ENCODE measurements around the gene INTS13.
"Not testable (repeated sequence)": the region's sequence is repeated elsewhere in the genome, so short reads cannot be mapped to it uniquely, and the experiment has no call there.

INTS13 gene

DNA sequence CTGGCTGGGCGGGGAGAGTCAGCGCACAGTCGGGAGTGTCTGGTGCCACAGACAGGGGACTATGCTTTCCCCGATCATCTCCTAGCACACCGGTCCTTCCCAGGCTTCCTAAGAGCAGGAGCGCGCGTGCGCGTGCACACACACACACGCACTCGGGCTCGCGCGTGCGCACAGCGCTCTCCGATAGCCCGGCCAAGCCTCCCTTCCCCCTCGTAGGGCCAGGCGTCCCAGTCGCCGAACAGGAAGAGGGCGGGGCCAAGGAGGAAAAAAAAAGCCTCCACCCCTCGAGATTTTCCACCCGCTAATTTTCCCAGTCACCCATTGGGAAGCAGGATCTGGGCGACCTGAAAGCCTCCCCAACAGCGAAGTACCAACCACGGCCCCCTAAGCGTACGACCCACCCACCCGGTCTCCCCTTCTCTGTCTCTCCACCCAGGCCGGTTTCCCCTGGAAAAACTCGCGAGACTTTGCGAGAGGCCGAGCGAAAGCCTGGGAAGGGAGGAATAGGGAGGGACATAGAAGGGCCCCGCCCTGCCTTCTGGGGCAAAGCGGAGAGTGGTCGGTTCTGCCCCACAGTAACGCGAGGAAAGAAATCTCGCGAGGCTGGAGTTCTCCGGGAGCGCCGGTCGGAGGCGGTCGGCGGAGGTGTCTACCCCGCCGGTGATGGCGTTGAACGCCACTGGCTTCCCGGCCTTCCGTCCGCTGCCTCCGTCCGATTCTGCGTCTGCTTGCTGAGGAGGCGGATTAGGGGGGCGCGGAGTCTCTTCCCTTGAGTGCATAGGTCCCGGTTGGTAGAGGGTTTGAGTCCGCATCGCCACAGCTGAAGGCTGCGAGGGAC, at the start of gene INTS13, which contains the start of gene FGFR1OP2:
Gene INTS13 (minus strand): TSS at position 119 of the 838 bp plus-strand sequence. CDS start 1,178 bp downstream, outside the sequence.
Gene FGFR1OP2 (plus strand): TSS at position 608 of the 838 bp plus-strand sequence. CDS start 15,689 bp downstream, outside the sequence.
- peak; percentile 92 to 94 for ATAC-seq

GRCh38 chr12:26982866-26983265, 45.1 kb upstream of the INTS13 start:
- ATAC-seq, result no peak

DNA sequence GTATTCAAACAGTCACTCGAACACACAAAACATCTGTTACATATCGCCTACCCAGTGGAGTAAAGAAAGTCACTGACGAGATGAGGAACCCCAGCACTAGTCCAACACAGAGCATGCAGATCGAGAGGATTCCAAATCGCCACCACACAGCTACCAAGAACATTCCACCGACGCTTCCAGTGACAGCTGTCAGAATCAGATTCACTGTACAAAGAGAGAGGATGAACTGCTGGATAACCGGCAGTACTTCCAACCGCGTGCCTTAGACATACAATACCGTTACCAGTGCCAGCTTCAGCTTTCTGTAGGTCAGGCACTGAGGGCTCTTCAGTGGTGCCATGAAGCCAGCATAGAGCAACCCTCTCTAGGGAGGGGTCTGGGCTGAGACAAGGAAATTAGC, 42.0 kb upstream of the INTS13 start:
- ATAC-seq, result no peak

GRCh38 chr12:26978801-26979200, 41.0 kb upstream of the INTS13 start:
- ATAC-seq, result no peak

GRCh38 chr12:26976687-26977086, 38.9 kb upstream of the INTS13 start:
- ATAC-seq, result no peak

GRCh38 chr12:26971963-26972362, 34.2 kb upstream of the INTS13 start:
- peak; percentile 100 for ATAC-seq

- no peak for ATAC-seq
Observed at GRCh38 chr12:26970136-26970535, 32.4 kb upstream of the INTS13 start.

- no peak for ATAC-seq
Observed at GRCh38 chr12:26966842-26967241, 29.1 kb upstream of the INTS13 start.

GRCh38 chr12:26963413-26963812, 25.6 kb upstream of the INTS13 start:
- no peak for ATAC-seq

DNA sequence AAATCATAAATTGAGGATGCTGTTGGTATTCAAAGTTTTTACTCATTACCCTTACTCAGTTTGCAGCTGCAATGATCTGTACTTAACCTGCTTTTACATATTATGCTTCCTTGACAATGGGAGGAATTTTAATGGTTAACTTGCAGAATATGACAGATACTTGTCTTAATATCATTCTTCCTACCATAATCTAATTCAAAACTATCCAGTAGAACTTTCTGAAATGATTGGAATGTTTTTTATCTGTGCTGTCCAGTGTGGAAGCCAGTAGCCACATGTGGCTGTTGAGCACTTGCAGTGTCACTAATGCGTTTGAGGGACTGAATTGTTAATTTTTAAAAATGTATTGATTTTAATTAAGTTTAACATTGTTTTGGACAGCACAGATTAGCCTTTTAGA, 24.0 kb upstream of the INTS13 start:
- no peak for ATAC-seq

DNA sequence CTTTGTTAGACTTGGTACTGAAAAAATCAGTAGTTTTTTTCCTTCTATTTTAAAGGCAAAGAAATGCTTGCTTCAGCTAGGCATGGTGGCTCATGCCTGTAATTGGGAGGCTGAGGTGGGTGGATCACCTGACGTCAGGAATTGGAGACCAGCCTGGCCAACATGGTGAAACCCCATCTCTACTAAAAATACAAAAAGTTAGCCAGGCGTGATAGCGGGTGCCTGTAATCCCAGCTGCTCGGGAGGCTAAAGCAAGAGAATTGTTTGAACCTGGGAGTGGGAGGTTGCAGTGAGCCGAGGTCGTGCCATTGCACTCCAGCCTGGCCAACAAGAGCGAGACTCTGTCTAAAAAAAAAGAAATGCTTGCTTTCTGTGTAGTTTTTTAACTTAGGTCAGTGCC, 23.6 kb upstream of the INTS13 start:
- not testable (repeated sequence) for ATAC-seq

- no peak for ATAC-seq
Observed at GRCh38 chr12:26954027-26954426, 16.2 kb upstream of the INTS13 start.

GRCh38 chr12:26953447-26953846, 15.7 kb upstream of the INTS13 start:
- ATAC-seq, result no peak

GRCh38 chr12:26948309-26948708, 10.5 kb upstream of the INTS13 start:
- ATAC-seq, result no peak

GRCh38 chr12:26941215-26941594, 3.4 kb upstream of the INTS13 start:
- ATAC-seq, result no peak

DNA sequence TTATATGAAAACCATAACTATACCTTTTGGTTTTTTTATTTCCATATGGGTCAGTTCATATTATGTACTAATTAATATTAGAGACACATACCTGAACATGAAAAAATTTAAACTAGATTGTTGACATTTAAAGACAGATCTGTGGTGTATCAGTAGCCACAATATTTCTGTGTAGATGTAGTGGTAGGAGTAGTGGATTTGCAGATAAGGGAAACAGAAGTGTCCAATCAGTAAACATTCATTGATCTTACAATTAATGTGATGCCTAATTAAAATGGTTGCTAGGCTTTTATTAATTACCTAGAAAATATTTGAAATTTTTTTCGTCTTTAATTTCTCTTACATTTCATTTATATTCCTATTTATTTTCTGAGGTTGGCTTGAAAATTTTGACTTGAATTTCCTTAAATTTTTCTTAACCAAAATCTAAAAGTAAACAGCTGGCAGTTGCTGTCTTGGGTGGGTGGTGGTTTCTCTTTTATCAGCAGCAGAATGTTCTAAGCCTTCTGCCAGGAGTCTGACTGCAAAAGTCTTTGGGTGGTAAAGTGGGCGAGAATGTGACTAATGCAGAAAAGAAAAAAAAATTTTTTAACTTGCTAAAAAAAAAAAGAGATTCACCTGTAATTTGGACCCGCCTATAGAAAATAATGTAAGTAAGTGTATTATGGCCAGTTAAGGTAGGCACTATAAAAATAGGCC, 2.9 kb upstream of the INTS13 start:
- ATAC-seq, result no peak

- no peak for ATAC-seq
Observed at GRCh38 chr12:26939953-26940352, 2.2 kb upstream of the INTS13 start.

DNA sequence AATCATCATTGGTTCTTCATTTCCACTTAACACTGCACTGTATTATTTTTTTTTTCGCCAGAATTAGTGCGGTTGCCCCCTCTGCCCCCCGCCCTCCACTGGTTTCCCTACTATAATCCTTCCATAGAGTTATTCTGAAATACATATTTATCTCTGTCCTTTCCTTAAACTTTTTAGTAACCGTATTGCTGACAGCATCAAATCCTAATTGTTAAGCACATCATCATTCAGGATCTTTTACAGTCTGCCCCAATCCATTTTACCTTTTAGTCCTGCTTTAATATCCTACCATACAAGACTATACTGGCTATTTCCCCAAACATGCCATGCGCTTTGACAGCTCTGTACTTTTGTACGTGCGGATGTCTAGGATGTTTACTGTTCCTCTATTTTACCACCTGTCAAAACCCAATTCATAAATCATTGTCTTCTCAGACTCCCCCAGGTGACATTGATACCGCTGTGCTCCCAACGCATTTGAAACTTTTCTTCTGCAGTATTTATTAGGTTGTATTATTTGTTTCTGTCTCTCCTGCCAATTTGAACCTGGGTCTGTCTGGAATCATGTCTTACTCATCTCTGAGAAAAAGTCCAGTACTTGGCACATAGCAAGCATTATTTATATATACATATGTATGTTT, 1.5 kb upstream of the INTS13 start:
- no peak for ATAC-seq

GRCh38 chr12:26938701-26939062, 901 bp upstream of the INTS13 start:
- ATAC-seq, result peak in 1 of 2 donors; percentile 5

GRCh38 chr12:26937443-26937862, 328 bp downstream of the INTS13 start:
- ATAC-seq, result no peak

DNA sequence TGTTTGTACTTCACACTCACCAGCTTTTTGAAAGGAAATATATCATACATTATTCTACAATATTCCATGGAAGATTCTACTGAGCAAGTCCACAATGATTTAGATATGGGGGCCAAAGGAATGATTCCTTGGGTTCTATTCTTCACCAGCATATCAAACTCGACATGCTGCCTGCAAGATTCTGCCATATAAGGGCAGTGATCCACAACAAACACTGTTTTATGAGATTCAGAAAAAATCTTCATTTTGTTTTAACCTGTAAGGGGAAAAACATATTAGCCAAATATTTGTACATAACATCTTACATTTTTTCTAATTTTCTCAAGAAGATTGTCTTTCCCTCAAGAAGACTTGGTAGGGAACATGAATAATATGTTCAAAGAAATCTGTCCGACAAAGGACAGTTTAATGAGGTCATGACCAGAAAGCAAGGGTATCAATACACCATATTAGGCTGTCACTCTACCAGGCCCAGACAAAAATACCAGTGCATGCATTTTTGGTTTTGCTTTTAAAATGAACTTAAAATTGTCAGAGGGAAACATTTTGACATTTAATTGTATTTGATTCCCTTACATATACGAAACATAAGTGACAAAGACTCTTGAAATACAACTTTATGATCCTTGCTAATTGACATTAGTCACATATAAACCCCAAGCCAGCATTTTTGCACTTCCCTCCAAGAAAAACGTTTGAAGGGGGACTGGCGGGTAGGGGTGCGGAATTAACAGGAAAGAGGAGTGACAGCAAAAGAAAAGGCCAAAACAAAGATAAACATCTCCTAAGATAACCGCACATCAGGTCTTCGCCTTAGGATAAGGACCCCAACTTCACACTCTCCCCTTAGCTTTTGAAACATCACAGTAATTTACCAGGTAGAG, 980 bp downstream of the INTS13 start:
- no peak for ATAC-seq

DNA sequence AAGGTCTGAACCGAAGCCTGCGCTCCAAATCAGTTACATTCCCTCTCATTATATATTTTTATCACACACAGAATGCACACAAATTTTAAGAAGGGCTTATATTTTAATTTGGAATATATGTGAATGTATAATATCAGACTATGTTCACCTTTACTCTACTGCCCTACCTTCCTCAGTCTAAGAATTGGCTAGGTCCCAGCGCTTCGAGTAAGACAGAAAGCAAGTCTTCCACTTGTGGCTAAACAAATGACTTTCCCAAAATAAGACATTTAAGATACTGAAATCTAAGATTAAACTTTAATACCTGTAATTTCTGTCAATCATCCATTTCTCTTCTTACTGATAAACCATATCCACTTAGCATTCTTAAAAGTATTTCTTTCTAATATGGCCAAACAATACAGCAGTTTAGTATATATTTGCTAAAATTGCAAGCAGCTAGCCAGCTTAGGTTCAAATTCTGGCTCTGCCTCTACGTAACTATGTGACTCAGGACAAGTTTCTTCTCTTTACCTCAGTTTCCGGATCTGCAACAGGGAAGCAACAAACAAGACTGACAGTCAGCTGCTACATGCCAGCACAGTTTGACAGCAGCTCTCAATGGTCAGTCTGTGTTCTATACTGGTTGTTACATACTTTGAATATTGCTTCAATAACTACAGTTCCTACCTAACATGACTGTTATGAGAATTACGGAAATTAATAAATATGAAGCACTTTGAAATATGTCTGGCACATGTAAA, 2.0 kb downstream of the INTS13 start:
- no peak for ATAC-seq
